GM12878 (cell line): ENCODE data around the gene ADARB1.

ENCODE experiments used
- CTCF ChIP-seq, 3 experiments: IDR thresholded peaks in 2 of 3; conservative IDR thresholded peaks in 1 of 3; 2 replicates each; pipeline ENCODE4 v1.5.1; 2011; ENCODE audit warnings: low read depth in 3 of 3, low read length in 3 of 3, mild to moderate bottlenecking in 3 of 3, control low read depth in 2 of 3, moderate library complexity in 2 of 3, inconsistent platforms in 1 of 3, mixed read lengths in 1 of 3; ENCODE audit not compliant: control insufficient read depth in 2 of 3, insufficient read depth in 1 of 3; ENCODE audit errors: extremely low read depth in 1 of 3
- POLR2AphosphoS5 ChIP-seq: IDR thresholded peaks from 2 replicates; pipeline ENCODE4 v1.6.1; 2011; ENCODE audit warnings: mild to moderate bottlenecking, low read length, inconsistent platforms

GRCh38 chr21:45169682-45170081 is 95.3 kb downstream of the ADARB1 start:
- no peak for TF ChIP-seq POLR2AphosphoS5
- no peak for TF ChIP-seq CTCF (IDR thresholded peaks at IDR 0.05 in 2 of 3, conservative IDR thresholded peaks at IDR 0.05 in 1 of 3; ENCODE audit: control insufficient read depth in 2 of 3, extremely low read depth in 1 of 3, insufficient read depth in 1 of 3, low read depth in 3 of 3, low read length in 3 of 3)
